GM21576 (cell line): ENCODE results near the gene ARHGAP40.

Experiments
- ATAC-seq: cut with Tn5 transposase; IDR thresholded peaks from one replicate; pipeline ENCODE4 v1.9.1; 2021; ENCODE audit warnings: mild to moderate bottlenecking, moderate library complexity; ENCODE audit not compliant: unreplicated experiment

ARHGAP40 gene

DNA sequence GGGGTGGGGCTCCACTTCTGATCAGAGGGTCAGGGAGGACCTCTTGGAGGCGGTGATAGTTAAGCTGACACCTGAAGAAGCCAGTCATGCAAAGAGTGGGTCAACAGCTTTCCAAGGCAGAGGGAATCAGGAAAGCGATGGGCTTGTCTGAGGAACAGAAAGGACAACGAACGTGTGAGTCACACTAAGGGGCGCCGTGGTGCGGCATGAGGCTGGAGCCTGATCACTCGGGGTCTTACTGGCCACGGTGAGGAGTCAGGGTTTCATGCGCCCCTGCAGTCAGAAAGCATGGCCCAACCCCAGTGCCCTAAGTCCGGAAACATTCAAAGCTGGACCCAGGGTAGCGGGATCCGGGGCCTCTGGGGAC lies 72.1 kb downstream of the ARHGAP40 start:
- peak; percentile 17 for ATAC-seq

DNA sequence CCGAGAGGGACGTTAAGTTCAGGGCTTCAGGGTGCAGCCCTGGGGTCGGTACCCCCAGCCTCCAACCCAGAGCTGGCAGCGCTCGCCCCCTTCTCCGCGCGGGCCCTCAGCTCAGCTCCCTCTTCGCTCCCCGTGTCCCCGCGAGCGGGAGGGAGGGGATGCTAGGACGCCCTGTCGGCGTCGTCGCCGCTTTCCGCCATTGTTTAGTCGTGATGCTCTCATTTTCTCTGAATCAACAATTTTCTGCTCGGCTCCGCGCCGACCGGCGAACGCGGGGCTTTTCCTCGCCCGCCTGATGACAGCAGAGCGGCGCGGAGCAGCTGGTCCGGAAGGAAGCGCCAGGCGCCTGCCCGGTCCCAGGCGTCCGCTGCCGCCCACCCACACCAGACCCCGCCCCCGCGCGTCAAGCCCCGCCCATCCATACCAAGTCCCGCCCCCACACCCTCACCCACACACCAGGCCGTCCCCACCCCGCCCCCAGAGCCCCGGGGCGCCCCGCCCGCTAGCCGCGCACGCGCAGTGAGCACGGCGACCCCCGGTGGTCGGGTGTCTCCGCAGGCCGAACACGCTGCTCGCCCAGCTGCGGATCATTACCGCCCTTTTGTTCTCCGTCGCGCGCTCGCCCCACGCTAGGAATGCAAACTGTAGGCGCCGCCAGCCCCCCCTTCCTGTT lies 72.6 kb downstream of the ARHGAP40 start:
- ATAC-seq, result peak; percentile 75

DNA sequence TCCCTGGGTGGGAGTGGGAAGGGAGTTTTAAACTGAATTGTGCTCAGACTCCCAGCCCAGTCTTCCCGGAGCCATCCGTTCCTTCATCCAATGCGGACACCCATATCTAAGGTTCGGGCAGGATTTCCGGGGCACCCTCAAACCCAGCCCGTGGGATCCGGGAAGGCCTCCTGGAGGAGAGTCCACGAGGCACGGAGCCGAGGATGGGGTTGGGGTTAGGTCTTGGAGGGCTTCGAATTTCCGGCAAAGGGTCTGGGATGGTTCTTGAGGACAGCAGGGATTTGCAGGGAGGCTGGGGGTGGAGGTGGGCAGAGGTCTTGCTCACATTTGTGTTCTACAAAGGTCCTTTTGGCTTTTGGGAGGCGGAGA lies 73.1 kb downstream of the ARHGAP40 start:
- ATAC-seq, result no peak

DNA sequence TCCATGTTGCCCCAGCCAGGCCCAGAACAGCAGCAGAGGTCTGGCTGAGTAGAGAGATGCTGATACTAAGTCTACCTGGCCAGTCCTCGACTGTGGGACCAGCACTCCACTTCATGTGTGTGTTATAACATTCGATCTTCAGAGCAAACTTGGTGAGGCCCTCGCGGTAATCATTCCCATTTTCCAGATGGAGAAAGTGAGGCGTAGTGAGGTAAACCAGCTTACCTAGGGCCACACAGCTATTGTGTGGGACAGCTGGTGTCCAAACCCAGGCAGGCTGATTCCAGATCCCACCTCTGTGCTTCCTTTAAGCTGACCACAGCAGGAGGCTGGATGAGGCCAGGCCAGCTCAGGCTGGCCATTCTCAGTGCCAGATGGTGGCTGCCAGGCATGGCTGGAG lies 75.0 kb downstream of the ARHGAP40 start:
- no peak for ATAC-seq

DNA sequence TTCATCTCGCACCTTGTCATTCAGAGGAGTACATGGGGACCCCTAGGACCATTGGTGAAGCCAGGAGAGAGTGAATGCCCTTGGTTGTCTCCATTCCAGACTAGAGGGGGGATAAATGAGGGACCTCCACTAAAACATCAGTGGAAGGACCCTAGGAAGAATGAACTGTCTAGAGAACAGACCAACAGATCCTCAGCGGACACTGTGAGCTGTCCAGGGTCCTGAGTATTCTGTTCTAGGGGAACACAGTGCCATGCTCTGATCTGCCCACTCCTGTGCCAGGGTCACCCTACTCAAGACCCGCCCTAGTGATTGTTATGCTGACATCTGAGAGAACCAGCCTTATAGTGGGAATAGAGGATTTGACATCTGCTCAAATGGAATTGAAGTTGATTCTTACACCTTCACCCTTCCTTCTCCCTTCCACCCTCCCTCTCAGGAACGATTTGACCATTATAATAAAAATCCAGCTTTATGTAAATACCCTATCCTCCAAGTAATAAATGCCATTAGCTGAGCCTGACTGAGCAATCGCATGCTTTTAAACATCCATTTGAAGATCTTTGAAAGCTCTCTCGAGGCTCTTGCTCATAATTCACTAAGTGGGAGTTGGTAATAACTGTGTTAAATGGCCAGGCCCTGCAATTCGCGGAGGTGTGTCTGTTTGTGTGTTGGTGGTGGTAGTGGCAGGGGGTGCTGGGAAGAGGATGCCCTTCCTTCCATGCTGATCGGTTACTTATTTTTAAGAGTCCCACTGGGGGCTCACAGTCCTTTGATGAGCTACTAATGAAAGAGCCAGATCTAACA lies 79.1 kb downstream of the ARHGAP40 start:
- no peak for ATAC-seq

DNA sequence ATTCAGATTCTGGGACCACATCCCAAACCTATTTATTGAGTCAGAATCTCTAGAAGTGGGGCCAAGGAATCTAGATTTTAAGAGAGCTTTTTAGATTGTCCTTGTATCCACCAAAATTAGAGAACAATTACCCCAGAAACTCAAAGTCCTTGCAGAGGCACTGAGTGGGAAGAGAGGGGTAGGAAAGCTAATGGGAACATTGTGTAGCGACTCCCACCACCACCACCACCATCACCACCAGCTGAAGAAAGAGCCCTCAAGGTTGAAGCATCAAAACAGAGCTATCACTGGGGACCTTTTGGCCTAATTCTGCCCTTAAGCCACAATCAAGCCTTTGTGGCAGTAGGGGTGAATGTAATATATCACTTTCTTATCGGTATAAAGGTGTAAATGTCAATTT lies 83.7 kb downstream of the ARHGAP40 start:
- no peak for ATAC-seq

DNA sequence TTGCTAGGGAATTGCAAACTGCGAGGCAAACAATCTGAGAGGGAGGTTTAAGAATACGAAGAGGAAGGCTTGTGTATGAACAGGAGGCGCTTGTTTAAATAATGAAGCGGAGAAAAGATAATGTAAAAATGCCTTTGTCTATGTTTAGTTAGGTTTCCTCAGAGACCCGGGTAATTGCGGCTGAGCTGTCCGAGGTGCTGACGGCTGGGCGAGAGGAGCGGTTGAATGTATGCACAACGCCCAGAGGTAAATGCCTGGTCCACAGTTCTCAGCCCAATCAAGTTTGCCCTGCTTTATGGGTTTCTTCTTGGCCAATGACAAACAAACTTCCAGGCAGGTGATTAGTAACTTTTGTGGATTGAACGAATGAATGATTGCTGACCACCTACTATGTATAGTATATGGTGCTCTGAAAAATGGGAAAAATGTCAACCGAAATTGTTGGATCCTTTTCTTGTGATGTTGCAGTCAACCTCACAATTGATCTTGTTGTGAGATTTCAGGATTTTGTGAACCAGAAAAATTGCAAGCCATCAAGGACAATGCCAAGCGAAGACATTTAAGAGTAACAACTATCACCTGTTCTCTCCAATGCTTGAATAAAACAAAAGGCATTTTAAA lies 84.4 kb downstream of the ARHGAP40 start:
- no peak for ATAC-seq

DNA sequence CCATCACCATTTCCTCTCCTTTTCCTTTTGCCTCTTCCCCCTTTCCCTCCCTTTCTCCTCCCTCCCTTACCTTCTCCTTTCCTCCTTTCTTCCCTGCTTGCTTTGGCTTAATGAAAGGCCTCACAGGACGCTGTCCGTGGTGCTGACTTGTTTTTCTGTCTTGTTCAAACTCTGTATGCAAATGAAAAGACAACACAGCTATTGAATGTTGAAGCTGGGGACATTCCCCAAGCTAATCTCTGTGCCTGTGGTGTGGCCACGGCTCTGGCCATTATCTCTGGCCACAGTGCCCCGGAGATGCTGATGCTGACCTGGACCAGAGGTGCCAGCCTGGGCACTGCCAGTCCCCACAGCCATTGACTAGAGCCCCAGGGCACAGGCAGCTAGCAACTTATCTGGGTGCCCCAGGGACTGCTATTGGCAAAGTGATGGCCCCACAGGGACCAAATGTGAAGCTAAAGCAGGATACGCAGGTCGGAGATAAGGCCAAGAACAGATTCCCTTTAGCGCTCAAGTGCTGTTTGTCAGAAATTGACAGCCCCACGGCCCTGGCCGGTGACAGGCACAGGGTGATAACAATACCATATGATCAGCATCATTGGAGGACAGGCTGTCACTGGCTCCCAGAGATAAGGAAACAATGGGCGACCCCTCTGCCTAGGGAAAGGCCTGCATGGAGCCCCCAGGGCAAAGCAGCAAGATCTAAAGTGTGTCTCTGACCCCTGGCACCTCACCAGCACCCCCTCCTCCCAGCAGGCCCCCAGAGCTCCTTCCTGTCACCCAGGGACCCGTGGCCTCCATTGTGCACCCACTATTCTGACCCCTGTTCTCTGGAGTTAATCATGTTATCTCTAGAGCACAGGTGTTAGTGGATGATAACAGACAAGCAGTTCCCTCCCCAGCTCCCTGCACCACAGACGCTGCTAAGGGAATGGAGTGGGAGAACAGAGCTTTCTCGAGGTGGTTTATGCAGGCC lies 91.1 kb downstream of the ARHGAP40 start:
- ATAC-seq, result no peak

DNA sequence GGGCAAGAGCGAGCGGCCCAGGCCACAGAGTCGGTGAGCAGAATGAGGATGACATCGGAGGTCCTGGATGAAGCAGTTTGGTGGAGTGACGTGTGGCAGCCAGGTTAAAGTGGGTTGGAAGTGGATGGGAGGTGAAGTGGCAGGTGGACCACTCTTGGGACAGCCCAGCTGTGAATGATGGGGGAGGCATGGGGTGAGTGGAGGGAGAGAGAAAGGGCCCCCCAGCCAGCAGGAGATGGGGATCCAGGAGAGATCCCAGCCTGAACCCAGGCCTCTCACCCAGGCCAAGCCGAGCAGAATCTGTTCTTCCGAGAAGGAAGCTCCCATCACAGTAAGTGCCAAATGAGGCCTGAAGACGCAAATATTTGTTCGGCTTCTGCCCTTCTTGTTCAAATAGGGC lies 95.7 kb downstream of the ARHGAP40 start:
- no peak for ATAC-seq

DNA sequence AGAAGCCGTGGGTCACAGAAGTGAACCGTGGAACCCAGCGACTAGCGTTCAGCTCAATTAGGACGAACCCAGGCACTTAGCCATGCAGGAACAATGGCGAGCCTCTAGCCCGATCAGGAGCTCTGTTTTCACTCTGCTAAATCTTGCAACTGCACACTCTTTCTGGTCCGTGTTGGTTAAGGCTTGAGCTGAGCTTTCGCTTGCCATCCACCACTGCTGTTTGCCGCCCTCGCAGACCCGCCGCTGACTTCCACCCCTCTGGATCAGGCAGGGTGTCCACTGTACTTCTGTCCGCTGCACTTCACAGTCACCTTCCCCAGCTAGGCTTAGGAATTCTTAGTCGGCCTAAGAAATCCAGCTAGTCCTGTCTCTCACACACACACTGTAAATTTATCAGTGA lies 96.9 kb downstream of the ARHGAP40 start:
- ATAC-seq, result no peak

DNA sequence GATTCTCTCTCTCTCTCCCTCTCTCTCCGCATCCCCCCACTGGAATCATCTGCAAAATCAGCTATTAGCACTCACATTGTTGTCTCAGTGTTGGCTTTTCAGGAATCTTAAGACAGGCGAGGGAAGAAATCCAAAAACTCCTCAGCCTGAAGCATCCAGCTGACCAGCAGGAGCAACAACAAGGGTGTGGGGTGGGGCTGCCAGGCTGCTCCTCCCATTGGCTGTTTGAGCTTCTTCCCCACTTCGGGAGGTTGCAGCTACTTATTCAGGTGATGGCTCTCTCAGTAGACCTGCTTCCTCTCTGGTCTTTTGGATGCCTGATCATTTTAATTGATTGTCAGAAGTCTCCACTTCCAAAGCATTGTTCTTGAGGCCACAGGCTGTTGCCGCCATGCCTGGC lies 98.5 kb downstream of the ARHGAP40 start:
- no peak for ATAC-seq
